MM.1S (cell line): ENCODE data around the gene GLUD1.

Source experiments
- DNase-seq: peaks from one replicate; pipeline ENCODE4 v3.0.0-alpha.2; 2015
- H2AFZ ChIP-seq: fragments of 300-600 bp; sonication (generic); 2 replicates; pipeline ENCODE4 v1.6.0; 2016; ENCODE audit warnings: antibody characterized with exemption, low read length
- H3F3A ChIP-seq: fragments of 300-600 bp; sonication (generic); 2 replicates; pipeline ENCODE4 v1.6.1; 2016; ENCODE audit warnings: mild to moderate bottlenecking, antibody characterized with exemption, low read length, moderate library complexity, mixed read lengths; ENCODE audit not compliant: insufficient read depth
- H3K27ac ChIP-seq: fragments of 300-600 bp; sonication (generic); 2 replicates; pipeline ENCODE4 v1.5.1; 2016; ENCODE audit warnings: mild to moderate bottlenecking, low read length
- H3K27me3 ChIP-seq: fragments of 300-600 bp; sonication (generic); replicated peaks from 2 replicates; pipeline ENCODE4 v1.6.0; 2016; ENCODE audit warnings: low read length; ENCODE audit not compliant: insufficient read depth
- H3K36me3 ChIP-seq: fragments of 300-600 bp; sonication (generic); replicated peaks from 2 replicates; pipeline ENCODE4 v1.6.1; 2016; ENCODE audit warnings: mild to moderate bottlenecking, low read length, mixed read lengths; ENCODE audit not compliant: insufficient read depth
- H3K4me1 ChIP-seq: fragments of 300-600 bp; sonication (generic); 2 replicates; pipeline ENCODE4 v1.6.1; 2016; ENCODE audit warnings: low read length, mixed read lengths
- H3K4me2 ChIP-seq: fragments of 300-600 bp; sonication (generic); 2 replicates; pipeline ENCODE4 v1.6.0; 2016; ENCODE audit warnings: low read depth, low read length
- H3K4me3 ChIP-seq: fragments of 300-600 bp; sonication (generic); 2 replicates; pipeline ENCODE4 v1.5.1; 2016; ENCODE audit warnings: low read length, mixed read lengths
- H3K79me2 ChIP-seq: fragments of 300-600 bp; sonication (generic); 2 replicates; pipeline ENCODE4 v1.6.1; 2016; ENCODE audit warnings: mixed run types, low read length, mixed read lengths
- H3K9ac ChIP-seq: fragments of 300-600 bp; sonication (generic); 2 replicates; pipeline ENCODE4 v1.6.1; 2016; ENCODE audit warnings: low read length, mixed read lengths
- H3K9me2 ChIP-seq: fragments of 300-600 bp; sonication (generic); replicated peaks from 2 replicates; pipeline ENCODE4 v1.6.1; 2016; ENCODE audit warnings: mild to moderate bottlenecking, low read length, mixed read lengths; ENCODE audit not compliant: insufficient read depth
- H3K9me3 ChIP-seq: fragments of 300-600 bp; sonication (generic); replicated peaks from 2 replicates; pipeline ENCODE4 v1.6.1; 2016; ENCODE audit warnings: mild to moderate bottlenecking, low read length, mixed read lengths; ENCODE audit not compliant: insufficient read depth
- H4K20me1 ChIP-seq: fragments of 300-600 bp; sonication (generic); 2 replicates; pipeline ENCODE4 v1.6.1; 2016; ENCODE audit warnings: mild to moderate bottlenecking, low read length, moderate library complexity, mixed read lengths; ENCODE audit not compliant: insufficient read depth
- EZH2 ChIP-seq: fragments of 300-600 bp; sonication (generic); optimal IDR thresholded peaks from 2 replicates; pipeline ENCODE3; 2017; ENCODE audit warnings: low read depth, mild to moderate bottlenecking, antibody characterized with exemption, low read length, mixed read lengths
- EZH2phosphoT487 ChIP-seq: fragments of 300-600 bp; sonication (generic); IDR thresholded peaks from 2 replicates; pipeline ENCODE4 v1.6.1; 2018; ENCODE audit warnings: antibody characterized with exemption, low read length
- TF ChIP-seq, protein P1 (sequence below): fragments of 300-600 bp; sonication (generic); IDR thresholded peaks from 2 replicates; pipeline ENCODE4 v1.5.1; 2016; ENCODE audit warnings: antibody characterized with exemption, low read length, mixed read lengths

The GLUD1 gene

DNA sequence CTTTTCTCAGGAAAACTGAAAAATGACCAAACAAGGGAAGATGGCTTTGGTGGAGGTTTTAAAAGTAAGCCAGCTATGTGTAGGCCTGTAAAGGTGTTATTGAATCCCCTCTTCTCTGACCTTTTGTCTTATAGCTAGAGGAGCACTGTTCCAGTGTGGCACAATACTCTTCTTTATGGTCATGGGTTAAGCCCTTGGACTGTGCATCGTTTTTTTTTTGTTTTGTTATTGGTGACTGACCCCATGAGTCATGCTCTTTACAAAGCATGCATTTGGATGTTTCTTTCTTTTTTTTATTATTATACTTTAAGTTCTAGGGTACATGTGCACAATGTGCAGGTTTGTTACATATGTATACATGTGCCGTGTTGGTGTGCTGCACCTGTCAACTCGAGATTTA, 94.2 kb downstream of the GLUD1 start:
- TF ChIP-seq, protein P1, sequence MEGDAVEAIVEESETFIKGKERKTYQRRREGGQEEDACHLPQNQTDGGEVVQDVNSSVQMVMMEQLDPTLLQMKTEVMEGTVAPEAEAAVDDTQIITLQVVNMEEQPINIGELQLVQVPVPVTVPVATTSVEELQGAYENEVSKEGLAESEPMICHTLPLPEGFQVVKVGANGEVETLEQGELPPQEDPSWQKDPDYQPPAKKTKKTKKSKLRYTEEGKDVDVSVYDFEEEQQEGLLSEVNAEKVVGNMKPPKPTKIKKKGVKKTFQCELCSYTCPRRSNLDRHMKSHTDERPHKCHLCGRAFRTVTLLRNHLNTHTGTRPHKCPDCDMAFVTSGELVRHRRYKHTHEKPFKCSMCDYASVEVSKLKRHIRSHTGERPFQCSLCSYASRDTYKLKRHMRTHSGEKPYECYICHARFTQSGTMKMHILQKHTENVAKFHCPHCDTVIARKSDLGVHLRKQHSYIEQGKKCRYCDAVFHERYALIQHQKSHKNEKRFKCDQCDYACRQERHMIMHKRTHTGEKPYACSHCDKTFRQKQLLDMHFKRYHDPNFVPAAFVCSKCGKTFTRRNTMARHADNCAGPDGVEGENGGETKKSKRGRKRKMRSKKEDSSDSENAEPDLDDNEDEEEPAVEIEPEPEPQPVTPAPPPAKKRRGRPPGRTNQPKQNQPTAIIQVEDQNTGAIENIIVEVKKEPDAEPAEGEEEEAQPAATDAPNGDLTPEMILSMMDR, result no peak
- no peak for TF ChIP-seq EZH2phosphoT487
- no peak for TF ChIP-seq EZH2
- no peak overlapping the region for H3K4me2 ChIP-seq
- H3K4me3 ChIP-seq, result no peak overlapping the region
- H3K27me3 ChIP-seq, result no peaks in the 10 kb centered on the region
- H3K4me1 ChIP-seq, result no peaks in the 10 kb centered on the region
- no peaks in the 10 kb centered on the region for H3F3A ChIP-seq
- no peak overlapping the region for H2AFZ ChIP-seq
- no peak for DNase-seq
- H3K79me2 ChIP-seq, result no peaks in the 10 kb centered on the region
- H3K9me3 ChIP-seq, result no peaks in the 10 kb centered on the region
- H3K36me3 ChIP-seq, result no peaks in the 10 kb centered on the region
- H4K20me1 ChIP-seq, result no peaks in the 10 kb centered on the region
- H3K9me2 ChIP-seq, result no peaks in the 10 kb centered on the region
- no peak overlapping the region for H3K27ac ChIP-seq
- H3K9ac ChIP-seq, result no peak overlapping the region
